ENCODE results near the gene PIK3C2G. TPM values are rescaled to one million over a fixed set of nuclear protein-coding genes. Genes with fewer than 3 reads are reported as not detected.
A peak's percentile ranks its signal among the peaks of the same experiment; 100 is the strongest.

Gene PIK3C2G
- total and polyA plus RNA-seq, 4 donors = 0.11 to 4.8 (median 0.74) TPM; not detected in 1

GRCh38 chr12:18313306-18313705 is 52.0 kb downstream of the PIK3C2G start:
- no peak for DNase-seq
- no peak overlapping the region for H3K27ac ChIP-seq (ENCODE audit: low read depth in 1 of 2, low read length in 1 of 2)
- no peaks in the 10 kb centered on the region for H3K4me1 ChIP-seq (ENCODE audit: control insufficient read depth in 5 of 5, insufficient read depth in 5 of 5, low read length in 5 of 5)
- H3K4me3 ChIP-seq = no peak overlapping the region
- WGBS, 2 donors = 83 to 92% methylated on average over 2 of the region's 2 CpGs
- H3K9me3 ChIP-seq (ENCODE audit: control insufficient read depth in 4 of 4, insufficient read depth in 3 of 4, low read length in 3 of 4) = no peaks in the 10 kb centered on the region
- no peaks in the 10 kb centered on the region for H3K27me3 ChIP-seq (ENCODE audit: control insufficient read depth in 3 of 3, insufficient read depth in 3 of 3, low read length in 2 of 3)
- TF ChIP-seq CTCF (IDR thresholded peaks at IDR 0.05; ENCODE audit: control extremely low read depth, extremely low read depth) = no peak
- no peak overlapping the region for H3K9ac ChIP-seq (ENCODE audit: insufficient read depth in 1 of 2, low read length in 2 of 2)
- no peak for ATAC-seq (ENCODE audit: insufficient read depth, low FRiP score)
- no peaks in the 10 kb centered on the region for H3K36me3 ChIP-seq (ENCODE audit: control insufficient read depth in 4 of 4, insufficient read depth in 4 of 4, low read length in 4 of 4)

DNA sequence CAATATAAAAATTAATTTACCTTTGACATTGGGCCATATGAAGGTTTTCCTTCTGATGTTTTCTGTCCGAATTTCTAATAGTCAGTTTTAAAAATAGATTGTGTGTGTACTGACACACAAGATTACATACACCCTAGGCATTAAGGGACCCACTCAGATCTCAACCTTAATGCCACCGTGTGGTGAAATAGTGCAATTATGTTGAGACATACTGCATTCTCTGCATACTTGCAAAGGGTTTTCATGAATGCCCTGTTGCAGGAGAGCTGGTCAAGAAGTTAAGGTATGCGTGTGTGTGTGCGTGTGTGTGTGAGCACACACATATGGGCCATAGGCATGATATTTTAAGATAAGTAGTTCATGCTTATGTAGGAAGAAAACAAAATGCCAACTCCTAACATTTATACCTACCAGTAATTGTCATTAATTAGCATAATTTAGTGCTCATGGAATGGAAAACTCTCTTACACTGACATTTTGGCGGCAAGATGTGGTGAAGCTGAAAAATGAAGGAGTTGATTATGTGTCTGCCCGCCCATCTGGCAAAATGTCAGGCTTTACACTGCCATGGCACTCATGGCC is 58.8 kb downstream of the PIK3C2G start:
- no peaks in the 10 kb centered on the region for H3K9me3 ChIP-seq (ENCODE audit: control insufficient read depth in 4 of 4, insufficient read depth in 3 of 4, low read length in 3 of 4)
- TF ChIP-seq CTCF (IDR thresholded peaks at IDR 0.05; ENCODE audit: control extremely low read depth, extremely low read depth) = no peak
- no peak overlapping the region for H3K4me3 ChIP-seq
- H3K27me3 ChIP-seq (ENCODE audit: control insufficient read depth in 3 of 3, insufficient read depth in 3 of 3, low read length in 2 of 3) = no peaks in the 10 kb centered on the region
- ATAC-seq (ENCODE audit: insufficient read depth, low FRiP score) (no peak), DNase-seq (peak; percentile 30 to 72 (median 60))
- H3K9ac ChIP-seq (ENCODE audit: insufficient read depth in 1 of 2, low read length in 2 of 2) = no peak overlapping the region
- no peak overlapping the region for H3K27ac ChIP-seq (ENCODE audit: low read depth in 1 of 2, low read length in 1 of 2)
- WGBS, 2 donors = 49 to 64% methylated on average over 6 of the region's 6 CpGs
- no peaks in the 10 kb centered on the region for H3K36me3 ChIP-seq (ENCODE audit: control insufficient read depth in 4 of 4, insufficient read depth in 4 of 4, low read length in 4 of 4)
- H3K4me1 ChIP-seq (ENCODE audit: control insufficient read depth in 5 of 5, insufficient read depth in 5 of 5, low read length in 5 of 5) = peaks cover 0 to 10% (median 4%) of the 10 kb centered on the region in 5 donors

DNA sequence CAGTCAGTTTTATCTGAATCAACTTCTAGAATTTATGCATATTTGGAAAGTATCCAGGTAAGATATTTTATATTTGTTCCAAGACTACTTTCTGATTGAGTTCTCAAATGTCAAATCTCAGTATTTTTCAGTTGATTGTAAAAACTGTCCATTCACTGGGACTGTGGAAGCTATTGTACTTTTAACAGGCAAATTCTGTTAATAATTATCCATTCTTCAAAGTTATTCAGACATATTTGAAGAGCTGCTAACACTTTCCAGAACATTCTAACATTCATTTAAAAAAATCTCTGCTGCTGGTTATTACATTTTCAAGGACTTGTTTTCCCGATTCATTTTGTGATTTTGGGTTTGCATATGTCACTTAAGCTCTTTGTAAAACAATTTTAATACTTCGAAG is 59.7 kb downstream of the PIK3C2G start:
- Histone ChIP-seq H3K36me3 (ENCODE audit: control insufficient read depth in 4 of 4, insufficient read depth in 4 of 4, low read length in 4 of 4) (no peaks in the 10 kb centered on the region), H3K4me1 (ENCODE audit: control insufficient read depth in 5 of 5, insufficient read depth in 5 of 5, low read length in 5 of 5) (peaks cover 0 to 10% (median 4%) of the 10 kb centered on the region in 5 donors), H3K9ac (ENCODE audit: insufficient read depth in 1 of 2, low read length in 2 of 2) (no peak overlapping the region), H3K9me3 (ENCODE audit: control insufficient read depth in 4 of 4, insufficient read depth in 3 of 4, low read length in 3 of 4) (no peaks in the 10 kb centered on the region), H3K27ac (ENCODE audit: low read depth in 1 of 2, low read length in 1 of 2) (no peak overlapping the region), H3K4me3 (no peak overlapping the region), H3K27me3 (ENCODE audit: control insufficient read depth in 3 of 3, insufficient read depth in 3 of 3, low read length in 2 of 3) (no peaks in the 10 kb centered on the region)
- no peak for ATAC-seq (ENCODE audit: insufficient read depth, low FRiP score)
- no peak for TF ChIP-seq CTCF (IDR thresholded peaks at IDR 0.05; ENCODE audit: control extremely low read depth, extremely low read depth)
- no peak for DNase-seq
- WGBS, 2 donors = 68 to 86% methylated on average over 2 of the region's 2 CpGs

DNA sequence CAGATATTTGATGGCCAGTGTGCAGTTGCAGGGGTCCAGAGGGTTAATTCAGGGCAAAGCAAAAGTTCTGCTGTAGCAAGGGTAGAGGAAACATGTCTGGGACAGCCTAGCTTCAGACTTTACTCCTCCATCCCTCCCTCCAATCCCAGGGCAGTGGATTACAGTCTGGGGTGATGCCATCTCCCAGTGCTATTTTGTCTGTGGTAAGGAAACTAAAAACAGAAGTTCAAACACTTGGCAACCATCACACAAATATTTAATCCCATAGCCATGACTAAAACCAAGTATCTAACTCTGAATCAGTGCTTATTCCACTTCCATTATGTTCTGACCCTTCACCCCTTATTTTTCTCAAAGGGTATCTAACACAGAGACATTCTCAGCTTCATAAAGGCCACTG is 61.8 kb downstream of the PIK3C2G start:
- DNase-seq = no peak
- Histone ChIP-seq H3K27me3 (ENCODE audit: control insufficient read depth in 3 of 3, insufficient read depth in 3 of 3, low read length in 2 of 3) (no peaks in the 10 kb centered on the region), H3K9me3 (ENCODE audit: control insufficient read depth in 4 of 4, insufficient read depth in 3 of 4, low read length in 3 of 4) (no peaks in the 10 kb centered on the region), H3K4me3 (no peak overlapping the region), H3K9ac (ENCODE audit: insufficient read depth in 1 of 2, low read length in 2 of 2) (no peak overlapping the region), H3K36me3 (ENCODE audit: control insufficient read depth in 4 of 4, insufficient read depth in 4 of 4, low read length in 4 of 4) (no peaks in the 10 kb centered on the region), H3K4me1 (ENCODE audit: control insufficient read depth in 5 of 5, insufficient read depth in 5 of 5, low read length in 5 of 5) (peaks cover 0 to 10% (median 4%) of the 10 kb centered on the region in 5 donors), H3K27ac (ENCODE audit: low read depth in 1 of 2, low read length in 1 of 2) (no peak overlapping the region)
- no peak for ATAC-seq (ENCODE audit: insufficient read depth, low FRiP score)
- TF ChIP-seq CTCF (IDR thresholded peaks at IDR 0.05; ENCODE audit: control extremely low read depth, extremely low read depth) = no peak

Measured in lung (tissue), 12 donors.